Measurements from ENCODE around the gene SP3.

Gene SP3

DNA sequence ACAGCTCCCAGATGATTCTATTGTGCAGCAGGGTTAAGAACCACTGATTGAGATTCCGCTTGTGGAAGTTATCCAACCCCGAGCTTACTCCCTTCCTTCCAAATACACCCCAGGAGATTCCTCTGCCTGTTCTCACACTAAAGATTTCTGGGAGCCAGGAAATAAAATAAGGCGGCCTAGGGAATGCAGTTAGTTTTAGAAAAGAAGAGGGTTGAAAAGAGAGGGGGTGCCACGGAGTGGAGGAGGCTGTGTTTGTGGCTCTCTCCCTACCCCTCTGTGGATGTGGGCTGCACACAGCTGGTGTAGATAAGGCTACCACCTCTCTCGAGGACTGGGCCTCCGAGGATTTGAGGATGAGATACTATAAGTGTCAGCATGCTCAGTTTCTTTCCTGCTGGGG is 25.1 kb upstream of the SP3 start:
- no peak for DNase-seq (ENCODE audit: low read depth)
- in situ Hi-C loops (cut with HindIII; ENCODE audit: low sequenced_read_pairs), result no loop called here
- no peak overlapping the region for H3K4me3 ChIP-seq (ENCODE audit: low read depth, low read length)
- TF ChIP-seq, protein P1, sequence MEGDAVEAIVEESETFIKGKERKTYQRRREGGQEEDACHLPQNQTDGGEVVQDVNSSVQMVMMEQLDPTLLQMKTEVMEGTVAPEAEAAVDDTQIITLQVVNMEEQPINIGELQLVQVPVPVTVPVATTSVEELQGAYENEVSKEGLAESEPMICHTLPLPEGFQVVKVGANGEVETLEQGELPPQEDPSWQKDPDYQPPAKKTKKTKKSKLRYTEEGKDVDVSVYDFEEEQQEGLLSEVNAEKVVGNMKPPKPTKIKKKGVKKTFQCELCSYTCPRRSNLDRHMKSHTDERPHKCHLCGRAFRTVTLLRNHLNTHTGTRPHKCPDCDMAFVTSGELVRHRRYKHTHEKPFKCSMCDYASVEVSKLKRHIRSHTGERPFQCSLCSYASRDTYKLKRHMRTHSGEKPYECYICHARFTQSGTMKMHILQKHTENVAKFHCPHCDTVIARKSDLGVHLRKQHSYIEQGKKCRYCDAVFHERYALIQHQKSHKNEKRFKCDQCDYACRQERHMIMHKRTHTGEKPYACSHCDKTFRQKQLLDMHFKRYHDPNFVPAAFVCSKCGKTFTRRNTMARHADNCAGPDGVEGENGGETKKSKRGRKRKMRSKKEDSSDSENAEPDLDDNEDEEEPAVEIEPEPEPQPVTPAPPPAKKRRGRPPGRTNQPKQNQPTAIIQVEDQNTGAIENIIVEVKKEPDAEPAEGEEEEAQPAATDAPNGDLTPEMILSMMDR (IDR thresholded peaks at IDR 0.05; ENCODE audit: low read depth, low read length, missing control alignments), result no peak

DNA sequence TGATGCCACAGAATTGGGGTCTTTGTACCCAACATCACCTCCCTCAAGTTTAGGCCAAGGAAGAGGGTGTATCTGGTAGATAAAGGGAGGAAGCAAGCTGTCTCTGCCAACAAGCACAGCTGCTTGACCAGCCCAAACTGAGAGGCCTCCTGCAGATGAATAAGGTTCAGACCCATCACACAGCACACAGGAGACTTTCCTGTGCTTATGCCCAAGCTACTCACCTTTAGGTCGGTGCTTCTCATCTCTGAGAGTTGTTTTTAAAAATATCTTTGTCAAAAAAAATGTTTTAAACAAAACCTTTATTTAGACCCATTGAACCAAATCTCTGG is 24.7 kb upstream of the SP3 start:
- H3K4me3 ChIP-seq (ENCODE audit: low read depth, low read length), result no peak overlapping the region
- TF ChIP-seq, protein P1 (IDR thresholded peaks at IDR 0.05; ENCODE audit: low read depth, low read length, missing control alignments), result no peak
- in situ Hi-C loops (cut with HindIII; ENCODE audit: low sequenced_read_pairs), result no loop called here
- no peak for DNase-seq (ENCODE audit: low read depth)

DNA sequence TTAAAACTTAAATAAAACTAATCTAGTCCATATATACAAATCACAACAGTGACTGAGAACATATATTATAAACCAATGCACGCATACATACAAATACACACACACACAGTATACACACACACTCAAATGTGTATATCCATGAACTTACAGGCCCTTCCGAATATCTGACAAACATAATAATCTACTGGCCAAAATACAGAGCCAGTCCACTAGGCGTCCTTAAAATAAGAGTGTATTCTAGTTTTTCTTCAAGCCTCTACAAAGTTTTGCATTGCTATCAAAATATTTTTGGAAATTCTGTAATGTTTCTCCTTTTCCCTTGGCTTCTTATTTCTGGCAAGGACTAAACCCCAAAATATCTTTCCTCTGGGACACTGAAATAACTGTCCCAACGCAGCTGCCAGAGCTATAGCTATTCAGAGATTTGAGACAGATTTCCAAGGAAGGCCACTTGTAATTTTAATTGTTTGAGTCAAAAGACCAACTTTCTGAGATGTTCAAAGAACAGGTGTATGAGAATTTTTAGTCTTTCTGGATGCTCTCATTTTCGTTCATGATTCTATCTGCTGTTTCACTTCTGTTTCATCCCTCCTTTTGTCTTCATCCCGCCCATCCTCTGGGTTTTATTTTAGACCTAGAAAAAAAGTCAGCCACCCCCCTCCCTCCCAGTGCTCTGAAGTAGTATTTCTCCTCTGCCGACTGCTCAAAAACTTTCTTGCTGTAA is 24.1 kb upstream of the SP3 start:
- no peak overlapping the region for H3K4me3 ChIP-seq (ENCODE audit: low read depth, low read length)
- TF ChIP-seq, protein P1 (IDR thresholded peaks at IDR 0.05; ENCODE audit: low read depth, low read length, missing control alignments), result no peak
- DNase-seq (ENCODE audit: low read depth), result no peak
- in situ Hi-C loops (cut with HindIII; ENCODE audit: low sequenced_read_pairs), result no loop called here

DNA sequence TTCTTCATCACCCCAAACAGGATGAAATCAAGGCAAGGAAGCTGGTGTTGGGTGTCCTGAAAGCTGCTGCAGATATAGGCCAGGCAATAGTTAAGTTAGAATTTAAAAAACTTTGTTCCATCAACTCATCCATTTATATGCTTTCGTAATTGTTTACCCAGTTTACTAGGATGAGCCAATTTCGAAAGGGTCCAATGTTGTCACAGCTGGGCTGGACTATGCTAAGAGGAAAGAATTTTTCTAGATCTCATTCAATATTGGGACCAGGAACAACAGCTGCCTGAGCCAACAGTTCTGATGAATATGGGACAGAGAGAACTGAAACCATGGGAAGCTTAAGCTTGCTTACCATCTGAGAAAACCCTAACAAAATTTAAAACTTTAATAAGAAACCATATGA is 21.6 kb upstream of the SP3 start:
- DNase-seq (ENCODE audit: low read depth), result no peak
- H3K4me3 ChIP-seq (ENCODE audit: low read depth, low read length), result no peak overlapping the region
- in situ Hi-C loops (cut with HindIII; ENCODE audit: low sequenced_read_pairs), result no loop called here
- TF ChIP-seq, protein P1 (IDR thresholded peaks at IDR 0.05; ENCODE audit: low read depth, low read length, missing control alignments), result no peak

DNA sequence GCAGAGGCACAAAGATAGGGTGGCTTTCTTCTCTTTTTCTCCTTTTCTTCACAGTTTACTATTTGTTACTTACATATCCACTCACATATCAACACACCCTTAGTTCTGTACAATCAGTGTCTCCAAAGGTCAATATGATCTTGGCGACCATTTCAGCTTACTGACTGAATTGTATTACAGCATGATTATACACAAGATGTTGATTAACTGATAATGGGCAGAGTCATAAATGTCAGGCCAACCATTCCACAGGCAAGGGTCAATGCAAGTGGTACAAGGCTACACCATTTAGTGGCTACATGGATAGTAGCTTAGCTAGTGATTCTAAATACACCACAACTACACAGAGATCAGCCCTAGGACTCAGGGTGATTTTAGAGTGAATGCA is 20.4 kb upstream of the SP3 start:
- H3K4me3 ChIP-seq (ENCODE audit: low read depth, low read length), result no peak overlapping the region
- DNase-seq (ENCODE audit: low read depth), result no peak
- TF ChIP-seq, protein P1 (IDR thresholded peaks at IDR 0.05; ENCODE audit: low read depth, low read length, missing control alignments), result no peak
- in situ Hi-C loops (cut with HindIII; ENCODE audit: low sequenced_read_pairs), result no loop called here

DNA sequence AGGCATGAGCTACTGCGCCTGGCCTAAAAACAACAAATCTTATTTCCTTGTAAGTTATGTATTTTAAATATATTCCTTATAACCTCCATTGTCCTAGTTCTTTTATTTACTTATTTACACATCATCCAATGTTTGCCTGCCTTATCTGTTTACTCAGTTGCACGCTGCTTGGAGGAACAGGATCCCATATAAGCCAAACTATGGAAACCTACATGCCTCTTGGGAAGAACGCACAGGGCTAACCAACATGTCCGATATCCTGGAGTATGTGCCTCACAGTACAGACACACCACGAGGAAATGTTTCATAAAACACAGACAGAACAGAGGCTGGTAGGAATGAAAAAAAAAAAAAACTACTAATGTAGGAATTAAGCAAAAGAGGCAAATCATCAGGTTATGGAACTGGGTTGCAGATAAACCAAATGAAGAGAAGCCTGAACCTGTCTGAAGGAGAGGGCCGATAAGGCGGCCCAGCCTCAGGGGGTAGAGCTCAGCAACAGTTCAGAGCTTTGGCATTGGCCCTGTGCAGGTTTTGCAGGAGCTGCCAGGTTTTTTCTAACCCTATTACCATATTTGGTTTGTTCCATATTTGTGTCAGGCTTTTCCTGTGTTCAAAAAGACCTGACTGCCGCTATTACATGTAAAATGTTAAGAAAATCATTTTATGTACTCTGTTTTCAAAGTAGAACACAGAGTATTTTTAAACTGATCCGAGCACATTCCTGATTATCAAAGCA is 19.9 kb upstream of the SP3 start:
- no peak overlapping the region for H3K4me3 ChIP-seq (ENCODE audit: low read depth, low read length)
- DNase-seq (ENCODE audit: low read depth), result no peak
- TF ChIP-seq, protein P1 (IDR thresholded peaks at IDR 0.05; ENCODE audit: low read depth, low read length, missing control alignments), result no peak
- in situ Hi-C loops (cut with HindIII; ENCODE audit: low sequenced_read_pairs), result no loop called here
